HG03575 (cell line): ENCODE data around the gene RNGTT.
"Not testable (repeated sequence)": the region's sequence is repeated elsewhere in the genome, so short reads cannot be mapped to it uniquely, and the experiment has no call there.

Experiments
- ATAC-seq: cut with Tn5 transposase; IDR thresholded peaks from one replicate; pipeline ENCODE4 v1.9.1; 2021; ENCODE audit not compliant: unreplicated experiment, insufficient number of reproducible peaks, low FRiP score; ENCODE audit errors: extremely low read depth

The RNGTT gene

DNA sequence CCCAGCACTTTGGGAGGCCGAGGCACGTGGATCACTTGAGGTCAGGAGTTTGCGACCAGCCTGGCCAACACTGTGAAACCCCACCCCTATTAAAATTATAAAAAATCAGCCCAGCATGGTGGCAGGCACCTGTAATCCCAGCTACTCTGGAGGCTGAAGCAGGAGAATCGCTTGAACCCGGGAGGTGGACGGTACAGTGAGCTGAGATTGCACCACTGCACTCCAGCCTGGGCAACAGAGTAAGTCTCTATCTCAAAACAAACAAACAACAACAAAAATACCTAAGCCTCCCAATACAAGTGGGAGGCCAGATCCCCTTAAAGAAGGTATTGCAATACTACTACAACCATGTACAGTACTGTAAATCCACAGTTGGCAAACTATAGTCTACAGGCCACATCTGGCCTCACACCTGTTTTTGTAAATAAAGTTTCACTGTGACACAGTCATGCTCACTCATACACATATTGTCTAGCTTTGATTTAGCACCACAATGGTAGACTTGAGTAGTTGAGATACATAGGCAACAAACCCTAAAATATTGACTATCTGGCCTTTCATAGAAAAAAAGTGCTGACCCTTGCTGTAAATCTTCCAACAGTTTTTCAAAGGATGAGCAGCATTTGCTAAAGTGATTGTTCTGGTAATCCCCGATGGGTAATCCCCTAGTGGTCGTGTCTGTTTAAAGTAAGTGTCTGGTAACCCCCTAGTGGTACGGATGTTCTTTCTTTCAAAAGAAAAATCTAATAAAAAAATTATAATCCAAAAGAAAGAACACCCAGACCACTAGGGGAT is 202.0 kb downstream of the RNGTT start:
- no peak for ATAC-seq

DNA sequence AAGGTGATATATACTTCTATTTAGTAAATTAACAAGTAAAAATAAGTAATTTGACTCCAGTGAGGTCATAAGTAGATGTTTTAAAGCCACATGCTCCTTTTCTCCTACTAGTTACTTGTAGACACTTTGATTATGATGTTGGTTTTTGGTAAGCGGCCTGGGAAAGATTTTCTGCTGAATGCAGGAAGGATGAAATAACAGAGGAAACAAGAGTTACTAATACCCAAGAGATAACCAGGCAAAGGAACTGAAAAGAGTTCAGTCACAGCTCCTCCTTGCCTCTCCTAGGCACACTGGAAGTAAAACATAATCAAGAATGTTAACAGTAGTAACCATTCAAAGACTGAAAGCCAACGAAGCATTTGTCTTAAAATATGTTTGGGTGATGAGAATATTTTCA is 203.3 kb downstream of the RNGTT start:
- ATAC-seq = no peak

DNA sequence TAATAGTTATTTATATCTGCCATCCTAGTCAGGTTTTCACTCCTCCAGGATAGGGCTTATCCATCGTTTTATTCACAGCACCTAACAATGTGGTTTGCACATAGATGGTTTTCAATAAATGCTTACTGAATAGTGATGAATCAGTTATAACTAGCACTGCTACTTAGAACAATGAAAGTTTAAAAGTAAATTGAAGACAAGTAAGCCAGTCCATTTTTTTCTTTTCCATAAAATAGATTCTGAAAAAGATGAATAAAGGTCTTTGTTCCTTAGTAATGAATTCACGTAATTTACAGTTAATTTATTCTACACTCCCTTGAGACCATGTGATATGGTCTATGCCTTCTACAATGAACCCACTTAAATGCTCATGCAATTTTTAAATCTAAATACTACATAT is 212.5 kb downstream of the RNGTT start:
- ATAC-seq = no peak

- no peak for ATAC-seq
Measured at GRCh38 chr6:88749849-88750248, 213.6 kb downstream of the RNGTT start.

GRCh38 chr6:88748141-88748540 is 215.3 kb downstream of the RNGTT start:
- no peak for ATAC-seq

DNA sequence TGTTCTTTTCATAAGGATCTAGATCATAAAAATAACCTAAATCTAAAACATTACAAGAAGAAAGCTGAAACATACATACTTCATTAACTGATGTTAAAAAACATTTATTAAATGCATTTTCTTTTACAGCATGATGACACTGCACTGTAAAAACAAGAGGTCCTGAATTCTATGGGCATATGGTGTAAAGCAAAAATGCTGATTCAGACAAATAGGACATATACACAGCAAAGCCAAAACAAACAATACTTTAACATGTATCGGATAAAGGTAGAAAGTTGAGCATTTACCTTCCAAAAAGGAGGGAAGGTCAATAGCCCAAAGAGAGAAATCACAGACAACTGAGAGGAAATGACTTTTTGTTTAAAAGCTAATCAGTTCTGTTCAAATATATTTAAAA is 221.5 kb downstream of the RNGTT start:
- ATAC-seq = no peak

DNA sequence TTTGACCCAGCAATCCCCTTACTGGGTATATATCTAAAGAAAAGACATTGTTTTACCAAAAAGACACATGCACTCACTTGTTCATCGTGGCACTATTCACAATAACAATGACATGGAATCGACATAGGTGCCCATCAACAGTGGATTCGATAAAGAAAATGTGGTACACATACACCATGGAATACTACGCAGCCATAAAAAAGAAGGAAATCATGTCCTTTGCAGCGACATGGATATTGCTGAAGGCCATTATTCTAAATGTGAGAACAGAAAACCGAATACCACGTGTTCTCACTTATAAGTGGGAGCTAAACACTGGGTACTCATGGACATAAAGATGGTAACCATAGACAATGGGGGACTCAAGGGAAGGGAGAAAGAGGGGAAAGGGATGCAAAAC is 222.3 kb downstream of the RNGTT start:
- no peak for ATAC-seq

DNA sequence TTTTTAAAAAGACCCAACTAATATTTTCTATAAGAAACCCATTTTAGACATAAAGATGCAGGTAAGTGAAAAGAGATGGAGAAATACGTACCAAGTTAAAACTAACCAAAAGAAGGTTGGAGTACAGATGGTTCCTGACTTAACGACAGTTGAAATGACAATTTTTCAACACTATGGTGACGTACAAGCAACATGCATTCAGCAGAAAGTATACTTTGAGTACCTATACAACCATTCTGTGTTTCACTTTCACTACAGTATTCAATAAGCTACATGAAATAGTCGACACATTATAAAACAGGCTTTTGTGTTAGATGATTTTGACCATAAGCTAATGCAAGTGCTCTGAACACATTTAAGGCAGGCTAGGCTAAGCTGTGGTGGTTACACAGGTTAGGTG is 228.9 kb downstream of the RNGTT start:
- no peak for ATAC-seq

GRCh38 chr6:88730611-88731011 is 232.8 kb downstream of the RNGTT start:
- ATAC-seq = no peak

GRCh38 chr6:88728756-88729155 is 234.7 kb downstream of the RNGTT start:
- no peak for ATAC-seq

GRCh38 chr6:88726409-88726808 is 237.0 kb downstream of the RNGTT start:
- ATAC-seq = not testable (repeated sequence)

- ATAC-seq = no peak
Measured at GRCh38 chr6:88725111-88725975, 238.1 kb downstream of the RNGTT start.

DNA sequence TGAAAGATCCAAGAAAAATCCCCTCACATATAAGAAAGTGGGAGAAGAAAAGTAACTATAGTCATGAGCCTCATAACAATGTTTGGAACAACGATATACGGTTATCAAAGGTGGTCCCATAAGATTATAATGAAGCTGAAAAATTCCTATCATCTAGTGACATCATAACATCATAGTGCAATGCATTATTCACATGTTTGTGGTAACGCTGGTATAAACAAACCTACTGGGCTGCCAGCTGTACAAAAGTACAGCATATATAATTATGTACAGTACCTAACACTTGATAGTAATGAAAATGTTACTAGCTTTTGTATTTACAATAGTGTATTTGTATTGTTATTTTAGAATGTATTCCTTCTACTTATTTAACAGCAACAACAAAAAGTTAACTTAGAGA is 240.7 kb downstream of the RNGTT start:
- no peak for ATAC-seq

DNA sequence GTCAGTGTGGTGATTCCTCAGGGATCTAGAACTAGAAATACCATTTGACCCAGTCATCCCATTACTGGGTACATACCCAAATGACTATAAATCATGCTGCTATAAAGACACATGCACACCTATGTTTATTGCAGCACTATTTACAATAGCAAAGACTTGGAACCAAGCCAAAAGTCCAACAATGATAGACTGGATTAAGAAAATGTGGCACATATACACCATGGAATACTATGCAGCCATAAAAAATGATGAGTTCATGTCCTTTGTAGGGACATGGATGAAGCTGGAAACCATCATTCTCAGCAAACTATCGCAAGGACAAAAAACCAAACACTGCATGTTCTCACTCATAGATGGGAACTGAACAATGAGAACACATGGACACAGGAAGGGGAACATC is 247.0 kb downstream of the RNGTT start:
- ATAC-seq = not testable (repeated sequence)

- ATAC-seq = no peak
Measured at GRCh38 chr6:88712243-88712936, 251.0 kb downstream of the RNGTT start.

GRCh38 chr6:88709819-88710246 is 253.6 kb downstream of the RNGTT start:
- ATAC-seq = no peak

DNA sequence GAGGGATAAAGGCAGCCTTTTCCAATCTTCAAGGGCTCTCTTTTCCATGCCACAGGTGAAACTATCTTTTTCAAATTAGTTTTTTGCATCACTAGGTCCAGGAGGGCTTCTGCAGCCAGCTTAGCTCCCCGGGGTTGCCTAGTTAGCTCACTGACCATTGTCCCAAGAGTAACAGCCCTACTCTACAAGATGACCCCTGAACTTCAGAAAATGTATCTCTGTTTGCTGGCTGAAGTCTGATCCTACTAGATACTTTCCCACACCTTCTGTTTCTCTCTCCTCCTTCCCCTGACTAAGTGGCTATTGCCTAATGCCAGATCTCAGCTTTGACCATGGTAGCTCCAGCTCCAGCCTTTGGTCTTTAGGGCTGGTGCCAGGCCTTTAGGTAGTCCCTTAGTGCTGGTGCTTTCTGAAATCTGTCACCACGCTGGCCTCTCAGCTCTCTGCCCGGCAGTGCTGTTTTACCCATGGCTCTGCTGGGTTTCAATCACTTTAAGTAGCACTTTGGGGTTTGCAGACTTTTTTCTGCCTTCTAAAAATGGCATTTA is 255.1 kb downstream of the RNGTT start:
- ATAC-seq = no peak

- peak; percentile 70 for ATAC-seq
Measured at GRCh38 chr6:88705601-88706000, 257.8 kb downstream of the RNGTT start.

DNA sequence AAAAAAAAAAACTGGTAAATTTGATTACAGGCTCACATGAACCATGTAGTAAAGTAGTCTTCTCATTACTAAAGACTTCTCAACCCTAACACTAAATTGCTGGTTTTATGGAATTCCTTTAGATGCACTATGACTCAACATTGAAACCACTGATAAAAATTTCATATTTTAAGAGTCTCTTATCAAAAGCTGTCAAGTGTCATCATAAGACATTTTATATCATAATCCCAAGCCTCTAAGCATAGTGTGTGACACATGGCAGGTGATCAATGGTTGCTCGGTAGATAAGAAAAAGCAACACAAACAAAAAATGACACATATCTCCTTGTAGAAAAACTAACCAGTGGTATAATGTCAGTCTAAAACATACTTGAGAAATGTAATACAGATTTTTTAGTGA is 258.4 kb downstream of the RNGTT start:
- ATAC-seq = no peak
